ENCODE data around the gene GSN.

The GSN gene

DNA sequence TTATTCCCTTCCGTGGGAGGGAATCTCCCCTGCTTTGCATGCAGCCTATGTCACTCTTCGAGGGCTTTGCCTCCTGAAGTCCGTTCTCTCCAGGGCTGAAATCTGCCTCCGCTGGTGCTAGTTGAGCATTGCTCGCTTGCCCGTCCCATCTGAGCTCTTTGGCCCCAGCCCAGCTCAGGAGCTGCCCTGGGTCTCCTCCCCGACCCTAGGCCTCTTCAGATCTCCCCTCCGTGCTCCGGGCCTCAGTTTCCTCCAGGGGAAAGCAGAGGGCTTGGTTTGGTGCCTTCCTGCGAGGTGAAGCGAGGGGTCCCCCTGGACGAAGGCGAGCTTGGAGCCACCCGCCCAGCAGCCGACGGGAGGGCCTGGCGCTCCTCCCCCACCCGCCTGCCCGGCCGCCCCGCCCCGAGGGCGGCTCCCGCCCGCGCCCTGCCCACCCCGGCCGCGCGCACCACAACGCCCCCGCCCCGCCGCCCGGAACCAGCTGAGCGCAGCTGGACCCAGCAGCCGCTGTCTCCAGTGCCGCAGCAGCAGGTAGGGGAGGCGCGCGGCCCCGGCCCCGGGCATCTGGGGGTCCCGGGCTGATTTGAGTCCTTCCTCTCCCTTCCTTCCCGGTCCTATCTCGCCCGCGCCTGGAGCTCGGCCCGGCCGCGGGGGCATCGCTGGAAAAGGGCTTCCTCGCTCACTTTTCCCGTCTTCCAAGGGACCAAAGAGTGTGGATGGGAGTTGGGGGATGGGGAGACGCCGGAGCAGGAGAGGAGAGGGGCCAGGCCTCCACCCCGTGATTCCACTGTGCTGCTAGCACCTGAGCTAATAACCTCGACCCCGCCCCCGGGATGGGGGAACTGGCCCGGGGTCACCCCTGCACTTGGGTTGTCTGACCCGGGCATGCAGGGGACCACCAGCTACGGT lies at the start of gene GSN:
GSN (plus strand) TSS at position 474 of the 909 bp plus-strand sequence. CDS start 33,810 bp downstream, outside the sequence.
- peak; percentile 58 for DNase-seq

GRCh38 chr9:121218357-121219027 lies 49.5 kb upstream of the GSN start:
- no peak for DNase-seq

GRCh38 chr9:121219530-121219929 lies 48.4 kb upstream of the GSN start:
- no peak for DNase-seq

DNA sequence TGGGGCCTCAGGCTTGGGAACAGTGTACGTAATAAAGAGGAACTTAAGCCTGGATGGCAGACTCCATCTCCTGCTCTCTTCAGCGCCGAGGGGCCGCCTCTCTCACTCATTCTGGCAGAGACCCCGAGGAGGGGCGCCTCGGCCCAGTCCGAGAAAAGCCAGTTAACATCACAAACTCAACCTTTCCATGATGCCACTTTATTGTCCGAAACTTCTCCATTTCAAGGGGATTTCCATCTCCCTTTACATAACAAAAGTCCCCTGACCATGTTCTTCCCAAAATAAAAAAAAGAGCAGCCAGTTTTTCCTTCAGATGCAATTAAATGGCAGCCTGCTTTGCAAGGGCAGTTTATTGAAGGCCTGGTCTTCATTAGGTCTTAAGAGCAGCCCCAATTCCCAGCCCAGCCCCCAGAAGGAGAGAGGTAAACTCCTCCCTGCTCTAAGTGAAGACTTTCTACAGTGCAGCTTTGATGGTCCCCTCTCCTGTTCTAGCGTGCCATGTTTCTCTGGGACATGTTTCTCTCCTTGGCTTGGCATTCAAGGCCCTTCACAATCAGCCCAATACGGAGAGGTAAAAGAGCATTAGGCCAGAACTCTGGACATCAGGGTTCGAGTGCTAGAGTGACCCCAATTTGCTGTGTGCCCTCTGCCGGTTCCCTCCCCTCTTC lies 46.8 kb upstream of the GSN start:
- DNase-seq: no peak

DNA sequence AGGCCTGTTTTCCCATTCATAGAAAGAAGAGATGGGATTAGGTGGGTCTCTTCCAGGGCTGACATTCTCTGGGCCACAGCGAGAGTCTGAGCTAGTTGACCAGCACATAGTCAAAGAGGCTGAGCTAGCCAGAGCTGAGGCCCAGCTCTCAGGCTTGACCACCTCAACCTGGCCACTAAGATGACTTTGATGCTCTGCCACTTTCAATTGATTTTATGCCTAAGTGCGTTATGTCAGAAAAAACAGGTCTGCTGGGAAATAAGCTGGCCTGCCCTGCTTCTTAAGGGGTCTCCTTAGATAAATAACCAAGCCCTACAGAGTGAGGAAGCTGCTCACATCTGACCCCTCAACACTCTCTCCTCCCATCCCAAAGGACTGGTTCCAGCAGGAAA lies 46.3 kb upstream of the GSN start:
- no peak for DNase-seq

GRCh38 chr9:121222524-121223171 lies 45.3 kb upstream of the GSN start:
- DNase-seq: no peak

DNA sequence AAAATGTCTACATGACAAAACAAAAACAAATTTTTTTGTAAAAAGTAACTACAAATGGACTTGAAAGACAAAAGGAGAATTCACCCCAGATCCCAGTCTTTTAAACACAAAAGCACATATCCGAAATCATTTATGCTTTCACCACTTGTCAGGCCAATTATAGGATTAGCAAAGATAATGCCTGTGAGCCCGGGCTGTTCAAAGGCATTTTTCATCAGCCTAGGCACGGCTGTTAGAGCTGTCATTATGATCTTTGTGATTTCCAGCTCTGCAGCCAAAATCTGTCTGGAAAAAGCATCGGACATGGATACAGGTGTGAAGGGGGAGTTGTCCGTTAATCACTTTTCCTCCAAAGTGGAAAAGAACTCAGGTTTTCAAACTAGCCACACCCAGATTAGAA lies 42.7 kb upstream of the GSN start:
- no peak for DNase-seq

- DNase-seq: no peak
Measured at GRCh38 chr9:121226175-121226574, 41.8 kb upstream of the GSN start.

DNA sequence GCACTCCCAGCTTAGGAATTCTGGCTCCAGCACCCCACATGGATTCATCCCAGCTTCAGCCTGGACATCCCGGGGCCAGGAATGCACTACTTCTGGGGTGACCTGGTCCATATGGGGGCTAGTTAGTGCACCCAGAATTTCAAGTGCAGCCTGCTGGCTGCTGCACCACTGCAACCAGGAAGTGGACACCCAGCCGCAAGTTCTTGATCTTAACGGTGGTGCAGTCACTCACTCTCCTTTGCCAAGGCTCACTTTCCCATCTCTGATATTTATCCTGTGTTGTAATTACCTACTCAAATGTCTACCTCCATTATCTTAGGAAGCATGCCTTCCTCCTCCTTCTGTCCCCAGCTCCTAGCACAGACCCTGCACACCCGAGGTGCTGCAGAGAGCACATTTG lies 40.1 kb upstream of the GSN start:
- no peak for DNase-seq

GRCh38 chr9:121230256-121230655 lies 37.7 kb upstream of the GSN start:
- DNase-seq: no peak

DNA sequence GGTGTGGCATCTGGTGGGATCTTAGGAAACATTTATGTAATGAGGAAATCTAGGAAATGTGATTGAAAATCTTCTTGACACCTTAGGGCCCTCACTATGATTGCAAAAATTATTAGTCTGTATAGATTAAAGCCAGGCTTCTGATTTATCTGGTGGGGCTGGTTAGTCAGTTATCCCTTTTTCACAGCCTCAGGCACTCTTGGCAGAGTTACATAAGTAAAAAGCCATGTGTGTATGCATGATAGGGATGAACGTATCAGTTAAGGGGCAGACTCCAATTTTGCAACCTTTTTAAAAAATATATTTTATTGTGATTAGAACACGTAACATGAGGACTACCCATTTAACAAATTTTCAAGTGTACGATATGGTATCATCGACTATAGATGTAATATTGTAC lies 35.7 kb upstream of the GSN start:
- DNase-seq: no peak

GRCh38 chr9:121233906-121234831 lies 33.8 kb upstream of the GSN start:
- no peak for DNase-seq

DNA sequence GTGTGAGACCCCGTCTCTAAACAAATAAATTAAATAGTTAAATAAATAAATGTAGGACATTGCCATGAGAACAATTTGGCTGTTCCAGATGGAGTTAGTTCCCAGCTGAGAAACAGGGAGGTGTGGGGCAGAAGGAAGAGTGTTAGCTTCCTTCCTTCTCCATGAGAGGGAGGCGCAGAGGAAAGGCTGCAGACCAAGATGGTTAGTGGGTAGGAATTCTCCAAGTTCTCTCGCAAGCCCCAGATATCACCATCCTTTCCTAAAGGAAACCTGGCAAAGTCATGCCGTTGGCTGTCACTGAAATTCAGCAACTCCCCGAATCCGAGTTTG lies 33.2 kb upstream of the GSN start:
- no peak for DNase-seq

DNA sequence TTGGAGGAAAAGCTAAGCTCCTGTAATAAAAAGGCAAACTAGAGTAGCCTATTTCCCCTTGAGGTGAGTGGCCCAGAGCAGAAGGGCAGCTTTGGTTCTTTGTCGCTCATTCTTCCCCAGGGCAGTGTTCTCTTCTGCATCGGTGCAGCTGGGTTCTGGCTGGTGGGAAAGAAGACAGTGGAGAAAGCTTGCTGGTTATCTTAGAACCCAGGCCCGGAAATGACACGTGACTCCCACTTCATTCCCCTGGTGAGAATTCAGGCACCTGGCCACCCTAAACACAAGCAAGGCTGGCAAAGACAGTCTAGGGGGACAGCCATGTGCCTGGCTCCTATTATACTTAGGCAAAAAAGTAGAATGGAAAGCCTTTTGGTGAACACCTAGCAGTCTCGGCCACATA lies 32.5 kb upstream of the GSN start:
- no peak for DNase-seq

GRCh38 chr9:121237916-121238315 lies 30.0 kb upstream of the GSN start:
- no peak for DNase-seq

DNA sequence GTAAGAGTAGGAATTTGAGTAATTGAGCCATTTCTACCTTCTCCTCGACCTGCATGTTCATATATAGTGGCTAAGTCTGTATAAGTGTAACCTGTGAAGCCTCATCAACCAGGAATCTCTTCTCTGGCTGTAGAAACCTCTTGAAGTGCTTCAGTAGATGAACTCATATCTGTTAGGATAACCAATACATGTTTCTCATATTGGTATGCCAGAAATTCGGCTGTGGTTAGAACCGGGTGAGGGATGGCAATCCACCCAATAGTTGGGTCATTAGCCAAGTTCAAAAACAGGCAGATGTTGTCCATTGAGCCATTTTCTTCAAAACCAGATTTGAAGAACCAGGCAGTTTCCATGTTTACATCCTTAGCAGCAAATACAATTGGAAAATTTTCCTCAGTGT lies 28.9 kb upstream of the GSN start:
- DNase-seq: no peak

DNA sequence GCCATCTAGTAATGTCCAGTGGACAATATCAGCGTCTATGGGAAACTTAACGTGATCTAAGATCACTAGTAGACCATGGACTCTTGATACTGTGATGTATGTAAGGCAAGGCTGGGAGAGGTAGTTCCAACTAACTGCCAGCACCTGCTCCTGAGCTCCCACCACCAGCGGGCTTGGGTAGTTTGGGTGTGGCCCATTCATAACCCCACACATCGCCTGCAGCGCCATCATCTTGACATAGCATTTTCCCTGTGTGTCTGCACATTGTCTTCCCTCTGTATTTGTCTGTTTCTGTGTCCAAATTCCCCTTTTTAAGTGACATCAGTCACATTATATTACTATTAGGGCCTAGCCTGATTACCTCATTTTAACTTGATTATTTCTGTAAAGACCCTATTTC lies 28.1 kb upstream of the GSN start:
- DNase-seq: no peak

DNA sequence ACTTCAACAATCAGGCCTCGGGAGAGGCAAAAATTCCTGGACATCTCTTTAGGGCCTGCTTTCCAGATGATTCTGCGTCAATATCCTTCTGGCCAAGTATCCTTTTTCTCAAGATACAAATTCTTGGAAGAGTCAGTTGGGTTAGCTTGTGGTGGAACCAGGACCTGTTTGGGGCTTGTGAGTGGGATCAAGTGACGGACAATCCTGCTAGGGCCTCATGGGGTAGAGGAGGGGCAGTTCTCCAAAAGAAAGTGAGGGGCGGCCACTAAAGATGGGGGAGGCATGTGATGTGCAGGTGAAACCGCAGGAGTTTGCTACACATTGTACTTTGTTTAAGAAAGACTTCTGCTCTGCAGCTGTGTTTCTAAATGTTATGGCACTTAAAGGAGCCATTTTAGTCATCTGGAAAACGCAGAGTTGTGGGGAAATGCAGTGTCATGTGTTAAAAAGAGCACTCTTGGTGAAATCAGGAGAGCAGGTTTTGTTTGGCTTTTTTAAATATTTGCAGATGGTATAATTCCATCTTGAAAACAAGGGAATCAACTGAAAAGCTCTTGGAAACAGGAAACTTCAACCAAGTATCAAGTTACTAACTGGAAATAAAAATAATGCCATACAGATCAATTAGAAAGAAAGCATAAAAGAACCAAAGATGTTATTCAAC lies 27.4 kb upstream of the GSN start:
- DNase-seq: no peak

- DNase-seq: no peak
Measured at GRCh38 chr9:121242219-121242958, 25.6 kb upstream of the GSN start.

DNA sequence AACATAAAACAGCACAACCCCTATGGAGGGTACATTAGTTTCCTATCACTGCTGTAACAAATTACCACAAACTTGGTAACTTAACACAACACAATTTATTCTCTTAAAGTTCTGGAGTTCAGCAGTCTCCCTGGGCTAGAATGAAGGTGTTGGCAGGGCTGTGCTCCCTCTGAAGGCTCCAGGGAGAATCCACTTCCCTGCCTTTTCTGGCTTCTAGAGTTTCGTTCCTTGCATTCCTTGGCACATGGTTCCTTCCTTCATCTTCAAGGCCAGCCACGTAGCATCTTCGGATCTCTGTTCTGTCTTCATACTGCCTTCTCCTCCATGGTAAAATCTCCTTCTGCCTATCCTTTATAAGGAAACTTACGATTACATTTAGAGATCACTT lies 25.0 kb upstream of the GSN start:
- DNase-seq: no peak
